IMR-90 (cell line): ENCODE data around the gene LPCAT2. TPM values are rescaled to one million over a fixed set of nuclear protein-coding genes. Genes with fewer than 3 reads are reported as not detected.

Experiments
- ATAC-seq: fragments of 200-7000 bp; cut with Tn5 transposase; 2 replicates; pipeline ENCODE4 v1.9.1; 2020; ENCODE audit warnings: low read depth, mild to moderate bottlenecking, moderate library complexity
- BruUV-seq: library from RNA; stranded (reverse); fragments of 400-500 nt; replicated peaks from 2 replicates; lab custom pipeline; 2021; lab: Mats Ljungman, UMichigan
- CTCF ChIA-PET: fragments of 300-600 bp; formaldehyde crosslinking; extraction: SDS; loops from one replicate; lab custom pipeline; 2021; ENCODE audit warnings: antibody characterized with exemption; lab: Yijun Ruan, JAX
- POLR2A ChIA-PET: fragments of 300-600 bp; sonication (Branson Sonifier 250); formaldehyde crosslinking; loops from one replicate; lab custom pipeline; 2022; ENCODE audit warnings: antibody characterized with exemption; ENCODE audit not compliant: unreplicated experiment; lab: Charles Lee
- DNase-seq: peaks from one replicate; pipeline ENCODE4 v3.0.0; 2013
- H2AFZ ChIP-seq: replicated peaks from 2 replicates; pipeline ENCODE3; 2013; ENCODE audit warnings: low read length, mild to moderate bottlenecking; ENCODE audit not compliant: poor library complexity
- H2AK5ac ChIP-seq: 2 replicates; pipeline ENCODE4 v1.6.1; 2013; ENCODE audit warnings: low read depth, low read length, inconsistent platforms
- H2AK9ac ChIP-seq: replicated peaks from 2 replicates; pipeline ENCODE3; 2013; ENCODE audit warnings: mild to moderate bottlenecking, low read depth, low read length, moderate library complexity; ENCODE audit not compliant: poor library complexity
- H2BK120ac ChIP-seq: 2 replicates; pipeline ENCODE4 v1.6.1; 2013; ENCODE audit warnings: low read depth, low read length, inconsistent platforms
- H2BK15ac ChIP-seq: 3 replicates; pipeline ENCODE4 v1.6.1; 2013; ENCODE audit warnings: low read depth, low read length, inconsistent platforms
- H2BK20ac ChIP-seq: 2 replicates; pipeline ENCODE4 v1.6.1; 2013; ENCODE audit warnings: low read depth, mild to moderate bottlenecking, inconsistent platforms, low read length, moderate library complexity
- H2BK5ac ChIP-seq: 2 replicates; pipeline ENCODE4 v1.6.1; 2013; ENCODE audit warnings: mild to moderate bottlenecking, low read depth, low read length, inconsistent platforms; ENCODE audit not compliant: poor library complexity, severe bottlenecking
- H3K14ac ChIP-seq: replicated peaks from 2 replicates; pipeline ENCODE4 v1.6.1; 2013; ENCODE audit warnings: low read depth, low read length, inconsistent platforms
- H3K18ac ChIP-seq: 2 replicates; pipeline ENCODE4 v1.6.1; 2013; ENCODE audit warnings: low read depth, low read length, control low read depth
- H3K23ac ChIP-seq: 2 replicates; pipeline ENCODE4 v1.6.1; 2013; ENCODE audit warnings: low read depth, low read length, inconsistent platforms
- H3K27ac ChIP-seq: 2 replicates; pipeline ENCODE4 v1.5.1; 2013; ENCODE audit warnings: mild to moderate bottlenecking, control low read depth, low read length; ENCODE audit not compliant: insufficient read depth
- H3K27me3 ChIP-seq: 2 replicates; pipeline ENCODE4 v1.6.1; 2013; ENCODE audit warnings: low read length; ENCODE audit not compliant: control insufficient read depth, insufficient read depth
- H3K36me3 ChIP-seq: 2 replicates; pipeline ENCODE4 v1.6.1; 2013; ENCODE audit warnings: low read length, mixed read lengths; ENCODE audit not compliant: control insufficient read depth, insufficient read depth
- H3K4ac ChIP-seq: 2 replicates; pipeline ENCODE4 v1.6.1; 2013; ENCODE audit warnings: low read depth, low read length, inconsistent platforms
- H3K4me1 ChIP-seq: 2 replicates; pipeline ENCODE4 v1.6.1; 2013; ENCODE audit warnings: low read length, mixed read lengths; ENCODE audit not compliant: control insufficient read depth, insufficient read depth
- H3K4me2 ChIP-seq: 2 replicates; pipeline ENCODE4 v1.6.1; 2013; ENCODE audit warnings: low read depth, mild to moderate bottlenecking, control low read depth, low read length, moderate library complexity
- H3K4me3 ChIP-seq: 2 replicates; pipeline ENCODE4 v1.5.1; 2013; ENCODE audit warnings: low read depth, mild to moderate bottlenecking, control low read depth, low read length, moderate library complexity; ENCODE audit not compliant: insufficient read depth
- H3K56ac ChIP-seq: 2 replicates; pipeline ENCODE4 v1.6.1; 2013; ENCODE audit warnings: low read length, inconsistent platforms; ENCODE audit not compliant: insufficient read depth; ENCODE audit errors: extremely low read depth
- H3K79me1 ChIP-seq, 2 experiments: 2 replicates each; pipeline ENCODE4 v1.6.1; 2013; ENCODE audit warnings: low read length in 2 of 2, inconsistent platforms in 1 of 2, low read depth in 1 of 2
- H3K9ac ChIP-seq: 2 replicates; pipeline ENCODE4 v1.6.1; 2013; ENCODE audit warnings: low read depth, low read length, control low read depth
- H3K9me1 ChIP-seq: 2 replicates; pipeline ENCODE4 v1.6.1; 2013; ENCODE audit warnings: low read length, inconsistent platforms; ENCODE audit not compliant: insufficient read depth
- H3K9me3 ChIP-seq: 2 replicates; pipeline ENCODE4 v1.6.1; 2013; ENCODE audit warnings: low read length; ENCODE audit not compliant: control insufficient read depth, insufficient read depth
- H4K20me1 ChIP-seq: 2 replicates; pipeline ENCODE4 v1.6.1; 2013; ENCODE audit warnings: low read length, inconsistent platforms; ENCODE audit not compliant: insufficient read depth
- H4K5ac ChIP-seq: 2 replicates; pipeline ENCODE4 v1.6.1; 2013; ENCODE audit warnings: mild to moderate bottlenecking, low read depth, low read length, control low read depth
- H4K8ac ChIP-seq, 2 experiments: 2 replicates each; pipeline ENCODE4 v1.6.1; 2013; ENCODE audit warnings: low read depth in 2 of 2, low read length in 2 of 2, control low read depth in 1 of 2, inconsistent platforms in 1 of 2
- H4K91ac ChIP-seq: 2 replicates; pipeline ENCODE4 v1.6.1; 2013; ENCODE audit warnings: low read depth, low read length, inconsistent platforms; ENCODE audit not compliant: insufficient read depth
- BHLHE40 ChIP-seq: fragments of 150-350 bp; IDR thresholded peaks from 2 replicates; pipeline ENCODE4 v1.6.1; 2016; ENCODE audit warnings: mild to moderate bottlenecking, low read depth, low read length
- MAZ ChIP-seq: IDR thresholded peaks from 2 replicates; pipeline ENCODE4 v1.6.1; 2012; ENCODE audit warnings: low read depth, mild to moderate bottlenecking, low read length, improper control_type of control experiment, moderate library complexity, borderline replicate concordance
- RAD21 ChIP-seq: IDR thresholded peaks from 2 replicates; pipeline ENCODE4 v1.6.1; 2012; ENCODE audit warnings: low read length, improper control_type of control experiment
- RCOR1 ChIP-seq: IDR thresholded peaks from 2 replicates; pipeline ENCODE4 v1.6.1; 2012; ENCODE audit warnings: mild to moderate bottlenecking, low read length, improper control_type of control experiment; ENCODE audit not compliant: insufficient replicate concordance
- SMC3 ChIP-seq: fragments of 150-350 bp; IDR thresholded peaks from 2 replicates; pipeline ENCODE4 v1.6.1; 2016; ENCODE audit warnings: low read depth, mild to moderate bottlenecking, antibody characterized with exemption, low read length, moderate library complexity
- WGBS, 2 experiments: methylation state at CpG; one replicate each; pipeline versions ENCODE4 v1.1.5 to v1.1.7; 2013; ENCODE audit warnings: missing lambda C conversion rate in 2 of 2; ENCODE audit not compliant: insufficient read length in 1 of 2; ENCODE audit errors: extremely low coverage in 2 of 2; 5-methylcytosine and 5-hydroxymethylcytosine counted together
- dilution Hi-C: fragments of 300-500 bp; cut with HindIII; formaldehyde crosslinking; loops from one replicate; pipeline ENCODE4 v1.14.3; 2018; ENCODE audit warnings: low sequenced_read_pairs; ENCODE audit not compliant: unreplicated experiment
- in situ Hi-C: fragments of 300-500 bp; cut with MboI; formaldehyde crosslinking; loops from 3 replicates; pipeline ENCODE4 v1.14.3; 2019; ENCODE audit warnings: low sequenced_read_pairs, inconsistent platforms, mixed read lengths
- intact Hi-C: fragments of 100-400 bp; cut with micrococcal nuclease; formaldehyde crosslinking; loops from 2 replicates; pipeline ENCODE4 v1.10.0; 2022
- polyA plus RNA-seq, 3 experiments: library from polyadenylated mRNA; depleted of rRNA; stranded (reverse); fragments of >200 nt; gene quantifications; 2 replicates each; pipeline ENCODE4 v1.2.3, GENCODE V29; 2012; ENCODE audit warnings: low replicate concordance in 1 of 3
- total RNA-seq: library from RNA; depleted of rRNA; stranded (reverse); fragments of >200 nt; gene quantifications from 2 replicates; pipeline ENCODE4 v1.2.3, GENCODE V29; 2012
- TF ChIP-seq, protein P1 (sequence below): conservative IDR thresholded peaks from 2 replicates; pipeline ENCODE4 v1.5.1; 2012; ENCODE audit warnings: mild to moderate bottlenecking, low read depth, low read length, improper control_type of control experiment

LPCAT2 gene
- total and polyA plus RNA-seq, 2 of the 4 experiments (the other 2 are of a cell fraction) = 8.6 to 8.7 TPM

- Histone ChIP-seq H3K9ac (no peak overlapping the region), H3K36me3 (peaks cover 2% of the 10 kb centered on the region; the same call in 1 of the 2 replicates), H3K23ac (no peak overlapping the region), H3K27ac (no peak overlapping the region), H3K4ac (no peak overlapping the region), H2AK5ac (no peak overlapping the region), H2BK120ac (no peak overlapping the region), H2AK9ac (no peak overlapping the region), H2BK5ac (no peak overlapping the region), H3K14ac (no peak overlapping the region), H3K9me3 (no peaks in the 10 kb centered on the region), H3K18ac (no peak overlapping the region), H3K4me3 (no peak overlapping the region), H4K91ac (no peak overlapping the region), H3K79me1 (no peaks in the 10 kb centered on the region), H2AFZ (no peak overlapping the region), H4K8ac (no peak overlapping the region), H4K20me1 (no peaks in the 10 kb centered on the region), H3K9me1 (peaks cover 6% of the 10 kb centered on the region), H2BK15ac (no peak overlapping the region), H2BK20ac (no peak overlapping the region), H3K4me1 (peaks cover 6% of the 10 kb centered on the region), H3K56ac (no peak overlapping the region), H4K5ac (no peak overlapping the region), H3K27me3 (no peaks in the 10 kb centered on the region), H3K4me2 (no peak overlapping the region)
- intact Hi-C loops (loop anchor here (1.0 to 10.0 kb wide), 5 partner anchors 48 to 1599 kb away; no protein-coding TSS in a partner anchor), dilution Hi-C loops (no loop called here), in situ Hi-C loops (loop anchor here (5.0 to 10.0 kb wide), 2 partner anchors 76 to 301 kb away; no protein-coding TSS in a partner anchor)
- no CpG with 5 or more reads among the region's 2 CpGs for WGBS, 2 experiments
- TF ChIP-seq RCOR1 = no peak
- TF ChIP-seq, protein P1, sequence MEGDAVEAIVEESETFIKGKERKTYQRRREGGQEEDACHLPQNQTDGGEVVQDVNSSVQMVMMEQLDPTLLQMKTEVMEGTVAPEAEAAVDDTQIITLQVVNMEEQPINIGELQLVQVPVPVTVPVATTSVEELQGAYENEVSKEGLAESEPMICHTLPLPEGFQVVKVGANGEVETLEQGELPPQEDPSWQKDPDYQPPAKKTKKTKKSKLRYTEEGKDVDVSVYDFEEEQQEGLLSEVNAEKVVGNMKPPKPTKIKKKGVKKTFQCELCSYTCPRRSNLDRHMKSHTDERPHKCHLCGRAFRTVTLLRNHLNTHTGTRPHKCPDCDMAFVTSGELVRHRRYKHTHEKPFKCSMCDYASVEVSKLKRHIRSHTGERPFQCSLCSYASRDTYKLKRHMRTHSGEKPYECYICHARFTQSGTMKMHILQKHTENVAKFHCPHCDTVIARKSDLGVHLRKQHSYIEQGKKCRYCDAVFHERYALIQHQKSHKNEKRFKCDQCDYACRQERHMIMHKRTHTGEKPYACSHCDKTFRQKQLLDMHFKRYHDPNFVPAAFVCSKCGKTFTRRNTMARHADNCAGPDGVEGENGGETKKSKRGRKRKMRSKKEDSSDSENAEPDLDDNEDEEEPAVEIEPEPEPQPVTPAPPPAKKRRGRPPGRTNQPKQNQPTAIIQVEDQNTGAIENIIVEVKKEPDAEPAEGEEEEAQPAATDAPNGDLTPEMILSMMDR = peak; percentile 59
- peak; percentile 64 for TF ChIP-seq RAD21
- no peak for TF ChIP-seq MAZ
- TF ChIP-seq SMC3 = peak; percentile 80
- TF ChIP-seq BHLHE40 = no peak
- peak; percentile 67 for ATAC-seq
- peak; percentile 41 for DNase-seq
- CTCF ChIA-PET = interaction anchor here (2.5 kb wide), 1 partner anchor 79 kb away, joined by 14 read pairs; no protein-coding TSS in a partner anchor
- POLR2A ChIA-PET = interaction anchor here (0.5 kb wide), 1 partner anchor 63 kb away, joined by 3 read pairs; no protein-coding TSS in a partner anchor
- no TSS peak for BruUV-seq
Observed at GRCh38 chr16:55543472-55543871, 34.6 kb downstream of the LPCAT2 start.
